Karpas-422 (cell line): ENCODE results near the gene ADGRD1. TPM values are rescaled to one million over a fixed set of nuclear protein-coding genes. Genes with fewer than 3 reads are reported as not detected.
A peak's percentile ranks its signal among the peaks of the same experiment; 100 is the strongest.

Experiments used
- DNase-seq: peaks from one replicate; pipeline ENCODE4 v3.0.0-alpha.2; 2015
- H2AFZ ChIP-seq: fragments of 200-600 bp; sonication (generic); 2 replicates; pipeline ENCODE4 v1.6.1; 2014; ENCODE audit warnings: antibody characterized with exemption, low read length, mixed read lengths
- H3K27ac ChIP-seq: fragments of 200-600 bp; sonication (generic); 2 replicates; pipeline ENCODE4 v1.5.1; 2014; ENCODE audit warnings: mild to moderate bottlenecking, low read length, moderate library complexity
- H3K27me3 ChIP-seq: fragments of 200-600 bp; sonication (generic); 2 replicates; pipeline ENCODE4 v1.6.1; 2014; ENCODE audit warnings: low read length, mixed read lengths
- H3K36me3 ChIP-seq: fragments of 200-600 bp; sonication (generic); 2 replicates; pipeline ENCODE4 v1.6.1; 2014; ENCODE audit warnings: low read length, mixed read lengths; ENCODE audit not compliant: insufficient read depth
- H3K4me1 ChIP-seq: fragments of 200-600 bp; sonication (generic); 2 replicates; pipeline ENCODE4 v1.6.1; 2014; ENCODE audit warnings: mild to moderate bottlenecking, low read length, mixed read lengths
- H3K4me2 ChIP-seq: fragments of 200-600 bp; sonication (generic); 2 replicates; pipeline ENCODE4 v1.6.1; 2014; ENCODE audit warnings: low read length, low read depth, mild to moderate bottlenecking; ENCODE audit not compliant: poor library complexity, severe bottlenecking
- H3K4me3 ChIP-seq: fragments of 200-600 bp; sonication (generic); 2 replicates; pipeline ENCODE4 v1.5.1; 2014; ENCODE audit warnings: mild to moderate bottlenecking, antibody characterized with exemption, low read length, mixed read lengths
- H3K79me2 ChIP-seq: fragments of 200-600 bp; sonication (generic); 2 replicates; pipeline ENCODE4 v1.6.1; 2014; ENCODE audit warnings: mild to moderate bottlenecking, low read length, mixed read lengths
- H3K9ac ChIP-seq: fragments of 200-600 bp; sonication (generic); 2 replicates; pipeline ENCODE4 v1.6.0; 2014; ENCODE audit warnings: low read length
- H3K9me2 ChIP-seq: fragments of 200-600 bp; sonication (generic), shearing (Covaris generic); replicated peaks from 2 replicates; pipeline ENCODE4 v1.6.0; 2014; ENCODE audit warnings: mild to moderate bottlenecking, low read length, moderate library complexity; ENCODE audit not compliant: insufficient read depth
- H3K9me3 ChIP-seq: fragments of 300-700, 200-600 bp; sonication (generic); 2 replicates; pipeline ENCODE4 v1.6.1; 2014; ENCODE audit warnings: low read length, mixed read lengths
- H4K20me1 ChIP-seq: fragments of 200-600 bp; sonication (generic); 2 replicates; pipeline ENCODE4 v1.6.1; 2014; ENCODE audit warnings: mild to moderate bottlenecking, antibody characterized with exemption, low read length, low read depth; ENCODE audit not compliant: insufficient read depth
- total RNA-seq: library from RNA; depleted of rRNA; stranded (reverse); fragments of >200 nt; shearing (Covaris generic); gene quantifications from 2 replicates; pipeline ENCODE4 v1.2.3, GENCODE V29; 2014; ENCODE audit warnings: low replicate concordance

Gene ADGRD1
- total RNA-seq, 1 experiment from 2014 or later, result not detected

DNA sequence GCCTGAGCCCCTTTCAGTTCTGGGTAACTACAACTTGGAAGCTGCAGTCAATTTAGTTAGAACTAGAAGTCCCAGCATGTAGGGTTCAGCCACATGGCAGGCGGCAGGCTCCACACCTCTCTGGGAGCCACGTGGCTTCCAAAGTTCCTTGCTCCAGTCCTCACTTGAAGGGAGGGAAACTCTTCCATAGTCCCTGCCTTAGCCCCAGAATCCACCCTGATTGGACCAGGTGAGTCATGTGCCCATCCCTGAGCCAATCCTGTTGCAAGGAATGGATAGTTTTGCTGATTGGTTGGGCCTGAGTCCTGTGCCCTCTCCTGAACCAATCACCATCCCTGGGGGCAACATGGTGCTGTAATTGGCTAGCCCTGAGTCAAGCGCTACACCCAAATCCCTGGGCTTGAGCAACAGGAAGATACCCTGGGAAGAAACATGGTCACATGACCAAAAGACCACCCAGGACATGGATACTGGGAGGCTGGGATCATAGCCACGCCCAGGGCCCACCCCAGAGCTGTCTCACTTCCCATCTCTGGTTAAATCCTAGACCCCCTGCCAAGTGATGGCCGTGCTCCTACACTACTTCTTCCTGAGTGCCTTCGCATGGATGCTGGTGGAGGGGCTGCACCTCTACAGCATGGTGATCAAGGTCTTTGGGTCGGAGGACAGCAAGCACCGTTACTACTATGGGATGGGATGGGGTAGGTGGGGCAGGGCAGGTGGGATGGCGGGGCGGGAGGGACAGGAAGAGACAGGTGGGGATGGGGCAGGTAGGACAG lies 154.7 kb downstream of the ADGRD1 start:
- no peaks in the 10 kb centered on the region for H3K27me3 ChIP-seq
- DNase-seq, result peak; percentile 58
- H3K9me2 ChIP-seq, result no peaks in the 10 kb centered on the region
- no peak overlapping the region for H3K4me2 ChIP-seq
- H3K36me3 ChIP-seq, result no peaks in the 10 kb centered on the region
- H3K4me3 ChIP-seq, result no peak overlapping the region
- no peak overlapping the region for H3K9ac ChIP-seq
- H3K9me3 ChIP-seq, result no peaks in the 10 kb centered on the region
- H2AFZ ChIP-seq, result no peak overlapping the region
- H3K79me2 ChIP-seq, result no peaks in the 10 kb centered on the region
- H3K4me1 ChIP-seq, result no peaks in the 10 kb centered on the region
- H3K27ac ChIP-seq, result no peak overlapping the region
- no peaks in the 10 kb centered on the region for H4K20me1 ChIP-seq

DNA sequence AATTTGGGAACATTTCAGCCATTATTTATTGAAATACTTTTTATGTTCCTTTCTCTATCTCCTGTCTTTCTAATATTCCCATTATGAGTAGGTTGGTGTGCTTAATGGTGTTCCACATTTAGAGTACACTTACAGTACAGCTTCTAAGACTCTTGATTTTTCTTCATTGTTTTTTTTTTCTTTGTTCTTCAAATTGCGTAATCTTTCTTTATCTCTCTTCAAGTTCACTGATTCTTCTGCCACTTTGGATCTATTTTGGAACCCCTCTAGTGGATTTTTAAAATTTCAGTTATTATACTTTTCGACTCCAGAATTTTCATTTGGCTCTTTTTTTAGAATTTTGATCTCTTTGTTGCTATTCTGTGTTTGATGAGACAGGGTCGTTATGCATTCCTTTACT lies 157.7 kb downstream of the ADGRD1 start:
- Histone ChIP-seq H3K27ac (no peak overlapping the region), H4K20me1 (no peaks in the 10 kb centered on the region), H3K4me3 (no peak overlapping the region), H3K9ac (no peak overlapping the region), H2AFZ (no peak overlapping the region), H3K79me2 (no peaks in the 10 kb centered on the region), H3K4me1 (no peaks in the 10 kb centered on the region), H3K36me3 (no peaks in the 10 kb centered on the region), H3K9me3 (no peaks in the 10 kb centered on the region), H3K27me3 (no peaks in the 10 kb centered on the region), H3K4me2 (no peak overlapping the region), H3K9me2 (no peaks in the 10 kb centered on the region)
- DNase-seq, result no peak

DNA sequence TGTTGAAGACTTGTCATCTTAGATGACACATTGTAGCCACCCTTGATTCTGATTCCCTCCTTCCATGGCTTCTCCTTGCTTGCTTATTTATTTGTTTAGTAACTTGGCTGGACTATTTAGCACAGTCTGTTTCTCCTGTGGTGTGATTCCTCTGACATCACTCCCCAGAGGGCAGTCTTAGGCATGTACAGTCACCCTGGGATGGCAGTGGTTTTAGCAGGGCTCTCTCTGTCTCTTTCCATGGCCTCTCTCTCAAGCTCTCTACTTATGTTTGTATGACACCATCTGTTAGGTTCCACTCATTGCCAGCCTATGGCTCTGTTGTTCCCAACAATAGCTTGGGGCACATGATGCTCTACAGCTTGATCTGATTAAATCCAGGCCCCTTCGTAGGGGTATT lies 158.3 kb downstream of the ADGRD1 start:
- Histone ChIP-seq H3K27ac (no peak overlapping the region), H3K36me3 (no peaks in the 10 kb centered on the region), H3K4me3 (no peak overlapping the region), H3K9me2 (no peaks in the 10 kb centered on the region), H3K9ac (no peak overlapping the region), H3K4me1 (no peaks in the 10 kb centered on the region), H3K27me3 (no peaks in the 10 kb centered on the region), H2AFZ (no peak overlapping the region), H3K4me2 (no peak overlapping the region), H3K9me3 (no peaks in the 10 kb centered on the region), H4K20me1 (no peaks in the 10 kb centered on the region), H3K79me2 (no peaks in the 10 kb centered on the region)
- no peak for DNase-seq

DNA sequence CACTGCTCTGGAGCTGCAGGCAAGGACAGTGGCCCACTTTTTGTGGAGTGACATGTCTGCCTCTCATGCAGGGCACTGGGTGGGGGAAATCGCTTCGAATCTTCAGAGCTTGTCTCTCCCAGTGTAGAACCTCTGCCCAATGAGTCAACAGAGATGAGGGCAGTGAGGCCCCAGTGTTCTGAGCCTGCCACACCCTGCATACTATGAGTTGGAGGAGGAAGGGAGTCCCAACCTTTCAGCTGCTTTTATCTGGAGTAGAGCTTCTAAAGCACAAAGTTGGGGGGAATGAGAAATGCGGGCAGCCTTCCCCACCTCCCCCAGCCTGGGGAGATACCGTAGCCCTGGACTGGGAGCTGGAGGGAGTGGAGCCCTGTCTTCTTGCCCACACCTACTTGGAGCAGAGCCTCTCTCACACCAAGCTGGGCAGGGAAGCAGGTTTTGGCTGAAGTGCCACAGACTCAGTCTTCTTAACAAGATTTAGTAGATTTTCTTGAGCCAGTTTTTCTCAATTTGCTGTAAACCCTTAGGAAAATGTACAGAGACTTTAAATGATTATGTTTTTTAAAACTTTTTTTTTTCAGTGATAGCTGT lies 159.1 kb downstream of the ADGRD1 start:
- Histone ChIP-seq H3K27me3 (no peaks in the 10 kb centered on the region), H3K9me2 (no peaks in the 10 kb centered on the region), H4K20me1 (no peaks in the 10 kb centered on the region), H3K79me2 (no peaks in the 10 kb centered on the region), H3K27ac (no peak overlapping the region), H3K36me3 (no peaks in the 10 kb centered on the region), H3K9ac (no peak overlapping the region), H3K4me2 (no peak overlapping the region), H3K9me3 (no peaks in the 10 kb centered on the region), H3K4me3 (no peak overlapping the region), H2AFZ (no peak overlapping the region), H3K4me1 (no peaks in the 10 kb centered on the region)
- DNase-seq, result no peak

DNA sequence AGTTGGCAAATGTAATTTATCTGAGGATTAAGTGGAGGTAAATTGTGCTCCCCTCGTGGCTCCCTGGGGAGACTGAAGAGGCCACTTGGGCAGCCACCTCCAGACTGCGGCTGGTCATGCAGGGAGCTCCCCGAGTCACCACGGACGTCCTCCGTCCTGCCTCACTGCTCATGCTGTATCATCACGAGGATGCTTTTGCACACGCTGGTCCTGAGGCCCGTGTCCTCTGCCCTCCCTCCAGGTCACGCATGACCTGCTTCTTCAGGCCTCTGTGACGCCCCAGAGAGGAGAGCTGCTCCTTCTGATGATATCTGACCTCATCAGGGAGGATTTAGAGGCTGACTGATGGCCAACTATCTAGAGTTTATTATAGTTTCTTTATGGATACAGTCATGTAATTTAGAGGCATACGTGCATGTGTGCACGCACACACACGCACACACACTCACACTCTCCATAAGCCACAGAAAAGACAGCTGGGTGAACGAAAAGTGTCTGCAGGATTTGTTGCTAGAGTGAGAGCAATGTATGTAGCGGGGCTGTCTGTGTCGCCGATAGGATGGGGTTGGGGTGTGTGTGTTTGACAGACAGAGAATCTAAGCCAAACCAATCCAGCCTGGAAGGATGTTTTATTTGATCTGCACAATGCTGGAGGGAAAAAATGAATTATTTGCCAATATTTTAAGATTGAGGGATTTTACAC lies 160.0 kb downstream of the ADGRD1 start:
- no peaks in the 10 kb centered on the region for H4K20me1 ChIP-seq
- H3K79me2 ChIP-seq, result no peaks in the 10 kb centered on the region
- no peaks in the 10 kb centered on the region for H3K9me2 ChIP-seq
- no peaks in the 10 kb centered on the region for H3K36me3 ChIP-seq
- H3K4me1 ChIP-seq, result no peaks in the 10 kb centered on the region
- no peak overlapping the region for H3K9ac ChIP-seq
- no peak for DNase-seq
- no peak overlapping the region for H2AFZ ChIP-seq
- no peaks in the 10 kb centered on the region for H3K27me3 ChIP-seq
- H3K4me2 ChIP-seq, result no peak overlapping the region
- H3K27ac ChIP-seq, result no peak overlapping the region
- H3K4me3 ChIP-seq, result no peak overlapping the region
- H3K9me3 ChIP-seq, result no peaks in the 10 kb centered on the region

DNA sequence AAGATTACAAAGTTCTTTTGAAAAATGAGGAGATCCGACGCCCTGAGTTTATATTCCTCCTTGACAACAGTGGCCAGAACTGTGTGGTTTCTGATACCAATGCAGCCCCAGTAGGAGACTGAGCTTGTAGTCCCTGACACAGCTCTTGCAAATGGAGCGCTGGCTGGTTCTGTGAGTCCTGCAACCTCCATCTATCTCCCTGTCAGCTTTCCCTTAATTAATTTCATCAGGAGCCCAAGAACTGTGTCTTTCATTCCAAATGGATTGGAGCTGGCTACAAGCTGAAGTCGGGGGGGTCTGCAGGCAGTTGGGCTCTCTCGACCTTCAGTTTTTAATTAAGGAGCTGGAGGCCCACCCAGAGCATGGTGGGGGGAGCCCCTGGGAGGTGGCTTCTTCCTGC lies 160.6 kb downstream of the ADGRD1 start:
- Histone ChIP-seq H3K36me3 (no peaks in the 10 kb centered on the region), H3K4me3 (no peak overlapping the region), H3K27ac (no peak overlapping the region), H3K4me2 (no peak overlapping the region), H3K79me2 (no peaks in the 10 kb centered on the region), H3K27me3 (no peaks in the 10 kb centered on the region), H4K20me1 (no peaks in the 10 kb centered on the region), H3K9ac (no peak overlapping the region), H3K9me3 (no peaks in the 10 kb centered on the region), H2AFZ (no peak overlapping the region), H3K4me1 (no peaks in the 10 kb centered on the region), H3K9me2 (no peaks in the 10 kb centered on the region)
- no peak for DNase-seq

DNA sequence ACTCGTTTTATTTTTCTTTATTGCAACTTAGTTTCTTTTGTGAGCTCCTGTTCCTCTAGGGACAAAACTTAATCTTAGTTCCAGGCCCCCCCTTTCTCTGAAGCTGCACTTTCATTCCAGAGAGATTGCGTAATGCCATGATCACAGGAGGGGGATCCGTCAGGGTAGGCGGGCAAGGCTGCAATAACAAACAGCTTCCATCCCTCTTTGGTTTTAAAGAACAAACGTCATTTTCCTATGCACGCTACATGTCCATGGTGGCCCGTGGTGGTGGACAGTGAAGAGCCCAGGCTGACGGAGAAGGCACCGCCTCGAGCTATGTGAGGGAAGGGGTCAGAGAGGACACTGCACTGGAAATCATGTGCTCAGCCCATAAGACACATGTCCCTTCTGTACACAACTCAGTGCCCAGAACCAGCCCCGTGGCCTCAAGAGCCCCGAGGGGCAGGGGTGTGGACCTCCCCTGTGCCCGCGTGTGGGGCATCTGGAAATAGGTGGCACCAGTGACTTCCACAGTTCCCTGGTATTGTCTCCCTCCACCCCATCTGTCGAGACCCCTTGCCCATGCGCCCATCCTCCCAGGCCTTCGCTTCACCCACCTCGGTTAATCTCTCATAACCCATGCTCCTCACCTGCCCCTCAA lies 161.4 kb downstream of the ADGRD1 start:
- Histone ChIP-seq H3K9me2 (no peaks in the 10 kb centered on the region), H3K4me3 (no peak overlapping the region), H3K4me1 (no peaks in the 10 kb centered on the region), H3K4me2 (no peak overlapping the region), H3K27ac (no peak overlapping the region), H3K79me2 (no peaks in the 10 kb centered on the region), H4K20me1 (no peaks in the 10 kb centered on the region), H3K27me3 (no peaks in the 10 kb centered on the region), H3K9me3 (no peaks in the 10 kb centered on the region), H2AFZ (no peak overlapping the region), H3K9ac (no peak overlapping the region), H3K36me3 (no peaks in the 10 kb centered on the region)
- DNase-seq, result no peak
